ENCODE measurements around the gene NPPB. TPM values are rescaled to one million over a fixed set of nuclear protein-coding genes. Genes with fewer than 3 reads are reported as not detected.

The NPPB gene
- total RNA-seq, 1 experiment from 2014 or later: not detected

DNA sequence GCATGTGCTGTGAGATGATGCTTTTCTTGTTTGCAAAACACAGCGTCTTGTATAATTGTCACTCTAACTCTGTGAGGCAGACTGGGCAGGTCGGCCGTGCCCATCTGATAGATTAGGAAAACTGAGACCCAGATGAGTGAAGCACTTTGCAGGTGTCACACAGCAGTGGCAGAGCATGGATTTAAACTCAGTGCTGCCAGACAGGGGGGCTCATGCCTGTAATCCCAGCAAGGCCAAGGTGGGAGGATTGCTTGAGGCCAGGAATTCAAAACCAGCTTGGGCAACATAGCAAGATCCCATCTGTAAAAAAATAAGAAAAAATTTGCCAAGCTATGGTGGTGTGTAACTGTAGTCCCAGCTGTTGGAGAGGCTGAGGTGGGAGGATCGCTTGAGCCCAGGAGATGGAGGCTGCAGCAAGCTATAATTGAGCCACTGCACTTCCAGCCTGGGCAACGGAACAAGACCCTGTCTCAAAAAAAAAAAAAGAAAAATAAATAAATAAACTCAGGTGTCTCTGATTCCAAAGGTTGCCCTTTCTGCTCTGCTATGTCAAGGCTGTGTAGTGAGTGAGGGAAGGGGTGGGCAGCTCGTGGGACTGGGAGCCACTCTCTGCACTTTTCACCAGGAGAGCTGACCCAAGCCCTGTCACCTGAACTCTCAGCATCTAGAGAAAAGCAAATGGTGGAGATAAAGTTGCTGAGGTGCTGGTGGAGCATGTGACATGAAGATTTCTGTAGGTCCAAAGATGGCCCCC lies 32.9 kb upstream of the NPPB start:
- no peak overlapping the region for H3K4me3 Mint-ChIP-seq (ENCODE audit: unreplicated experiment)
- H3K9me3 Mint-ChIP-seq (ENCODE audit: unreplicated experiment): no peaks in the 10 kb centered on the region
- TF ChIP-seq, protein P1, sequence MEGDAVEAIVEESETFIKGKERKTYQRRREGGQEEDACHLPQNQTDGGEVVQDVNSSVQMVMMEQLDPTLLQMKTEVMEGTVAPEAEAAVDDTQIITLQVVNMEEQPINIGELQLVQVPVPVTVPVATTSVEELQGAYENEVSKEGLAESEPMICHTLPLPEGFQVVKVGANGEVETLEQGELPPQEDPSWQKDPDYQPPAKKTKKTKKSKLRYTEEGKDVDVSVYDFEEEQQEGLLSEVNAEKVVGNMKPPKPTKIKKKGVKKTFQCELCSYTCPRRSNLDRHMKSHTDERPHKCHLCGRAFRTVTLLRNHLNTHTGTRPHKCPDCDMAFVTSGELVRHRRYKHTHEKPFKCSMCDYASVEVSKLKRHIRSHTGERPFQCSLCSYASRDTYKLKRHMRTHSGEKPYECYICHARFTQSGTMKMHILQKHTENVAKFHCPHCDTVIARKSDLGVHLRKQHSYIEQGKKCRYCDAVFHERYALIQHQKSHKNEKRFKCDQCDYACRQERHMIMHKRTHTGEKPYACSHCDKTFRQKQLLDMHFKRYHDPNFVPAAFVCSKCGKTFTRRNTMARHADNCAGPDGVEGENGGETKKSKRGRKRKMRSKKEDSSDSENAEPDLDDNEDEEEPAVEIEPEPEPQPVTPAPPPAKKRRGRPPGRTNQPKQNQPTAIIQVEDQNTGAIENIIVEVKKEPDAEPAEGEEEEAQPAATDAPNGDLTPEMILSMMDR (IDR thresholded peaks at IDR 0.05; ENCODE audit: unreplicated experiment): no peak
- ChIA-PET CTCF (interaction anchor here (0.6 to 2.3 kb wide), 7 partner anchors 19 to 650 kb away, joined by 3 to 37 read pairs (median 3); no protein-coding TSS in a partner anchor), POLR2A (interaction anchor here (2.9 kb wide), 1 partner anchor 16 kb away, joined by 15 read pairs; no protein-coding TSS in a partner anchor)
- H3K4me1 Mint-ChIP-seq (ENCODE audit: insufficient read depth, unreplicated experiment): no peaks in the 10 kb centered on the region
- BruUV-seq (replicated peaks): no TSS peak
- peaks cover 6% of the 10 kb centered on the region for H3K36me3 Mint-ChIP-seq (ENCODE audit: insufficient read depth, unreplicated experiment)
- DNase-seq (ENCODE audit: unreplicated experiment): no peak
- no peak overlapping the region for H3K27ac Mint-ChIP-seq (ENCODE audit: low read depth, unreplicated experiment)
- no peaks in the 10 kb centered on the region for H3K27me3 Mint-ChIP-seq (ENCODE audit: insufficient read depth, unreplicated experiment)
- intact Hi-C loops (cut with micrococcal nuclease): no loop called here

DNA sequence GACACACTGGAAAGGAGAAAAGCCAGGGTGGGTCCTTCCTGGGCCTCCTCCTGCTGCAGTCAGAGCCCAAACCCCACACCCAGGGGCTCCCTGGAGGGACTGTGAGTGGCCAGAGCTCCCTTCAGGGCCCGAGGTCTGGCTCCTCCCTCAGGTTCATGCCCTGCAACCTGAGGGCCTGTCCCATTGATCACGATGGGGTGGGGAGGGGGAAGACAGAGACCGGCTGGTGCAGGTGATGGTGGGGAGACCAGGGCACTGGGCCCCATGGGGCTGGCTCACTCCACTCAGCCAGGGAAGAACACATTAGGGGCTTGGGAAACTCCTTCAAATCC lies 30.1 kb upstream of the NPPB start:
- Mint-ChIP-seq H3K27ac (ENCODE audit: low read depth, unreplicated experiment) (no peak overlapping the region), H3K4me1 (ENCODE audit: insufficient read depth, unreplicated experiment) (no peaks in the 10 kb centered on the region), H3K9me3 (ENCODE audit: unreplicated experiment) (no peaks in the 10 kb centered on the region), H3K4me3 (ENCODE audit: unreplicated experiment) (no peak overlapping the region), H3K36me3 (ENCODE audit: insufficient read depth, unreplicated experiment) (peaks cover 6% of the 10 kb centered on the region), H3K27me3 (ENCODE audit: insufficient read depth, unreplicated experiment) (no peaks in the 10 kb centered on the region)
- BruUV-seq (replicated peaks): no TSS peak
- ChIA-PET POLR2A (no interaction called here), CTCF (interaction anchor here (0.6 to 1.2 kb wide), 3 partner anchors 25 to 236 kb away, joined by 3 to 5 read pairs (median 3); no protein-coding TSS in a partner anchor)
- TF ChIP-seq, protein P1 (IDR thresholded peaks at IDR 0.05; ENCODE audit: unreplicated experiment): no peak
- intact Hi-C loops (cut with micrococcal nuclease): no loop called here
- no peak for DNase-seq (ENCODE audit: unreplicated experiment)

- no TSS peak for BruUV-seq (replicated peaks)
- POLR2A ChIA-PET: interaction anchor here (0.9 to 1.5 kb wide), 2 partner anchors 19 to 44 kb away, joined by 4 read pairs; no protein-coding TSS in a partner anchor
- no peak for DNase-seq (ENCODE audit: unreplicated experiment)
- Mint-ChIP-seq H3K36me3 (ENCODE audit: insufficient read depth, unreplicated experiment) (peaks cover 6% of the 10 kb centered on the region), H3K4me3 (ENCODE audit: unreplicated experiment) (no peak overlapping the region), H3K9me3 (ENCODE audit: unreplicated experiment) (no peaks in the 10 kb centered on the region), H3K27ac (ENCODE audit: low read depth, unreplicated experiment) (no peak overlapping the region), H3K4me1 (ENCODE audit: insufficient read depth, unreplicated experiment) (no peaks in the 10 kb centered on the region), H3K27me3 (ENCODE audit: insufficient read depth, unreplicated experiment) (no peaks in the 10 kb centered on the region)
- TF ChIP-seq, protein P1 (IDR thresholded peaks at IDR 0.05; ENCODE audit: unreplicated experiment): no peak
- CTCF ChIA-PET: interaction anchor here (0.6 to 1.2 kb wide), 3 partner anchors 25 to 236 kb away, joined by 3 to 5 read pairs (median 3); no protein-coding TSS in a partner anchor
- intact Hi-C loops (cut with micrococcal nuclease): no loop called here
Measured at GRCh38 chr1:11888206-11888876, 29.6 kb upstream of the NPPB start.

DNA sequence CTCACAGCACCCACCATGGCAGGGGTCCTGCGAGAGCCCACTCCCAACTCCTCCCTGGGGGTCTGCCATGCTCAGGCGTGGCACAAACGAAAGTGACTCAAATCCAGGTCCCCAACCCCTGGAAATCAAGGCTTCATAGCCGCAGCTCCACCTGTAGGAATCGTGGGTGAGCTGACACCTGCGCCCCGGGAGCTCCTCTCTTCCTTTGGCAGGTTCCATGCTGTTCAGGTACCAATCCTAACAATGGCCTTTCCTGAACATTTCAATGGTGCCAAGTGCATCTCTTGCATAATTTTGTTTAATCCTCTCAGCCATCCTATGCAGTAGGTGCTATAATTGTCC lies 28.9 kb upstream of the NPPB start:
- Mint-ChIP-seq H3K4me1 (ENCODE audit: insufficient read depth, unreplicated experiment) (no peaks in the 10 kb centered on the region), H3K27me3 (ENCODE audit: insufficient read depth, unreplicated experiment) (no peaks in the 10 kb centered on the region), H3K9me3 (ENCODE audit: unreplicated experiment) (no peaks in the 10 kb centered on the region), H3K27ac (ENCODE audit: low read depth, unreplicated experiment) (no peak overlapping the region), H3K36me3 (ENCODE audit: insufficient read depth, unreplicated experiment) (no peaks in the 10 kb centered on the region), H3K4me3 (ENCODE audit: unreplicated experiment) (no peak overlapping the region)
- POLR2A ChIA-PET: interaction anchor here (0.9 to 1.5 kb wide), 2 partner anchors 20 to 43 kb away, joined by 4 read pairs; no protein-coding TSS in a partner anchor
- no TSS peak for BruUV-seq (replicated peaks)
- TF ChIP-seq, protein P1 (IDR thresholded peaks at IDR 0.05; ENCODE audit: unreplicated experiment): no peak
- intact Hi-C loops (cut with micrococcal nuclease): no loop called here
- CTCF ChIA-PET: interaction anchor here (0.6 kb wide), 1 partner anchor 48 kb away, joined by 3 read pairs; no protein-coding TSS in a partner anchor
- DNase-seq (ENCODE audit: unreplicated experiment): no peak

Data from MCF 10A (cell line).